CD1c-positive myeloid dendritic cell (primary cell): ENCODE data around the gene CORO7.
"Not testable (repeated sequence)": the region's sequence is repeated elsewhere in the genome, so short reads cannot be mapped to it uniquely, and the experiment has no call there.

Source experiments
- DNase-seq: peaks from one replicate; pipeline ENCODE4 v3.0.0-alpha.2; 2016; ENCODE audit errors: extremely low spot score

CORO7 gene

DNA sequence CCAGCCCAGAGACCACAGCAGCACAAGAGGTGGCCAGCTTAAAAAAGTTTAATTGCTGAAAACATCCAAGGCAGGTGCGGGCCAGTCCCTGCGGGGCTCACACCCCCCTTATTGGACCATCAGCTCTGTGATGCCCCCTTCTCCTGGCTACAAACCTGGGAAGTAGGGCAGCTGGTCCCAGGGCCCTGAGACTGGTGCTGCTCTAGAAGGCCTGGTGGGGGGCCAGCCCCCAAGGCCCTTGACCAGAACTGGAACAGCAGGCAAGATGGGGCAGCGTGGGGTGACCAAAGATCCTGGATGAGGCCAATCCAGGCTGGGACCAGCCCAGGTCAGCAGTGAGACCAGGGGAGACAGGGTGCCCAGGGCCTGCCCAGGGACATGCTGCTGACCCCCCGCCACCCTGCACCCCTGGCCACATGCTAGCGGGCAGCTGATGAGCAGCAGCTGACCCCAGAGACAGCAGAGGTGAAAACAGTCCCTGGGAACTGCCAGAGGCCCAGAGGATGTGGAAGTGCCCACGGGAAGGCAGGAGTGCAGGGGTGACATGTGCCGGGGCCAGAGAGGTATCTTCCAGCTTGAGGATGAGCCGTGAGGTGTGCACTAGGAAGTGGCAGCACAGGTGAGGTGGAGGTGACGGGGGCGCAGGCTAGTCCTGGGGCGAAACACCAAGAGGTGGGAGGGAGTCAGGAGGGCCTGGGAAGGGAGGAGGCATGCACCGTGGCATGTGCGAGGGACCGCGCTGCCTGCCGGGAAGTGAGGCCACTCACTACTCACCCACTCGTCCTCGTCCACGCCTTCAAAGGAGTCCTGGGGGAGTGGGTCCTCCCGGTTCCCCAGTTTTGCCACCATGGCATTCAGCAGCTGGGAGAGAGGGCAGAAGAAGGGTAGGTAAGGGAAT, 61.6 kb downstream of the CORO7 start:
- DNase-seq, result no peak

DNA sequence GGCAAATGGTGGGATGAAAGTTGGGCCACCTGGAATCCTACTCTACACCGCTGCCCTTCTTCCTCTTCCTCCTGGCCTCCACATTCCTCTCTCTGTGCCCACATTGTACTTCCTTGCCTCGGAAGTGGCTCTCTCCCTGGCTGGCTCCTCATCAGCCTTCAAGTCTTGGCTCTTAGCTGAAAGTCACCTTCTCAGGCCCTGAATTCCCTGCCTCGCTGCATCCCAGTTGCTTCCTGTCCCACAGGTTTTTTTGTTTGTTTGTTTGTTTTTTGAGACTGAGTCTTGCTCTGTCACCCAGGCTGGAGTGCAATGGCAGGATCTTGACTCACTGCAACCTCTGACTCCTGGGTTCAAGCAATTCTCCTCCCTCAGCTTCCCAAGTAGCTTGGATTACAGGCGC, 62.7 kb downstream of the CORO7 start:
- DNase-seq, result no peak

DNA sequence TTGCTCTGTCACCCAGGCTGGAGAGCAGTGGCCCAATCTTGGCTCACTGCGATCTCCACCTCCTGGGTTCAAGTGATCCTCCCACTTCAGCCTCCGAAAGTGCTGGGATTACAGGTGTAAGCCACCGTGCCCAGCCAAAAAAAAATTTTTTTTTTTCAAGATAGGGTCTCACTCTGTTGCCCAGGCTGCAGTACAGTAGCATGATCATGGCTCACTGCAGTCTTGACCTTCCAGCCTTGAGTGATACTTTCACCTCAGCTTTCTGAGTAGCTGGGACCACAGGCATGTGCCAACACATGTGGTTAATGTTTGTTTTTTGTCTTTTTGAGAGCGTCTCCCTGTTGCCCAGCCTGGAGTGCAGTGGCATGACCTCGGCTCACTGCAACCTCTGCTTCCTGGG, 63.6 kb downstream of the CORO7 start:
- DNase-seq, result no peak

DNA sequence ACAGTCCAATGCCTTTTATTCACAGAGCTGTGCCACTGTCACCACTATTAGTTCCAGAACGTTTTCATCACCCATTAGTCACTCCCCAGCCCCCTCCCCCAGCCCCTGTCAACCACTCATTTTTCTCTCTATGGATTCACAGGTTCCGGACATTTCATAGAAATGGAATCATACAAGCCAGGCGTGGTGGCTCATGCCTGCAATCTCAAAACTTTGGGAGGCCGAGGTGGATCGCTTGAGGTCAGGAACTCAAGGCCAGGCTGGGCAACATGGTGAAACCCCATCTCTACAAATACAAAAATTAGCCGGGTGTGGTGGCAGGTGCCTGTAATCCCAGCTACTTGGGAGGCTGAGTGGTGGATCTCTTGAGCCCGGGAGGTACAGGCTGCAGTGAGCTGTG, 64.5 kb downstream of the CORO7 start:
- DNase-seq, result no peak

DNA sequence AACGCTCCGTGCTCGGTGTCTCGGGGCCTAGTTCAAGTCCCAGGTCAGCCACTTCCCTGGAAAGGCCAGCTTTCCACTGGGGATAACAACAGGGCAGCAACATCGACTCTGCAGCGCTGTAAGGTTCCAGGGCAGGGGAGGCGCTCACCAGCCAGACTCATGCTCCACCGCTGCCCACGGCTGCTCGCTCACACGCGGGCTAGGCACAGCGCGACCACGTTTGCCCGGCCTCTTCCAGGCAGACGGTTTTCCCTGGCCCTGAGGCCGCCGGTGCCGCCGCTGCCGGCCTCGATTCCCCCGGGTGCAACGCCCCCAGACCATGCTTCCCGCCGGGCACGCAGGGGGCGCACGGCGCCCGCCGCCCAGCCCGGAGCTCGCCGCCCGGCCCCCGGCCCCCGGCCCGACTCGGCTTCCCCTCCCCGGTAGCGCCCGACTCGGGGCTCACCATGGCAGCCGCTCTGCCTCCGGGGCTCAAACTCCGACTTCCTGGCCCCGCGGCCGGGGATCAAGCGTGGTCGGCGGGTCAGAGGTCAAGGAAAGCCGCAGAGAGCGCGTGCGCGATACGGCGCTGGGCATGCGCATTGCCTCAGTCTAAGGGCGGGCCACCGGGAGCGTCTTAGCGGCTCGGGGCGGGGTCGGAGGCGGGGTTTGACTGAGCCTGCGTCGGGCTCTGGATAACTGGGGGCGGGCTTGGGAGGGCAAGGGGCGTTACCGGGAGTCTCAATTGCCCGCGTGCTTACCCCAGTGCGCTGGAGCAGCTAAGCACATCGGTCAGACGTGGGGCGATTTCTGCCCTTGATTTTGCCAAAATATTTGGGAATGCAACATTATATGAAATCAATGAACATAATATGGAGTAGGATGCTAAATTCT, 65.4 kb downstream of the CORO7 start, which contains the start of gene PAM16:
Gene PAM16 (minus strand): TSS at position 535 of the 873 bp plus-strand sequence. CDS start 87 bp downstream, at position 448.
- peak; percentile 98 for DNase-seq

GRCh38 chr16:4350365-4350786, 66.0 kb downstream of the CORO7 start:
- DNase-seq, result no peak

DNA sequence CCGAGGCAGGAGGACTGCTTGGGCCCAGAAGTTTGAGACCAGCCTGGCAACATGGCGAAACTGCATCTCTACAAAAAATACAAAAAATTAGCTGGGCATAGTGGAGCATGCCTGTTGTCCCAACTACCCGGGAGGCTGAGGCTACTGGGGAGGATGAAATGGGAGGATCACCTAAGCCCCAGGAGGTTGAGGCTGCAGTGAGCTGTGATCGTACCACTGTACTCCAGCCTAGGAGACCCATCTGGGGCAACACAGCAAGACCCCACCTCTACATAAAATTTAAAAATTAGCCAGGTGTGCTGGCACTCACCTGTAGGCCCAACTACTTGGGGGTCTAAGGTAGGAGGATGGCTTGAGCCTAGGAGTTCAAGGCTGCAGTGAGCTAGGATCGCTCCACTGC, 67.1 kb downstream of the CORO7 start:
- no peak for DNase-seq

DNA sequence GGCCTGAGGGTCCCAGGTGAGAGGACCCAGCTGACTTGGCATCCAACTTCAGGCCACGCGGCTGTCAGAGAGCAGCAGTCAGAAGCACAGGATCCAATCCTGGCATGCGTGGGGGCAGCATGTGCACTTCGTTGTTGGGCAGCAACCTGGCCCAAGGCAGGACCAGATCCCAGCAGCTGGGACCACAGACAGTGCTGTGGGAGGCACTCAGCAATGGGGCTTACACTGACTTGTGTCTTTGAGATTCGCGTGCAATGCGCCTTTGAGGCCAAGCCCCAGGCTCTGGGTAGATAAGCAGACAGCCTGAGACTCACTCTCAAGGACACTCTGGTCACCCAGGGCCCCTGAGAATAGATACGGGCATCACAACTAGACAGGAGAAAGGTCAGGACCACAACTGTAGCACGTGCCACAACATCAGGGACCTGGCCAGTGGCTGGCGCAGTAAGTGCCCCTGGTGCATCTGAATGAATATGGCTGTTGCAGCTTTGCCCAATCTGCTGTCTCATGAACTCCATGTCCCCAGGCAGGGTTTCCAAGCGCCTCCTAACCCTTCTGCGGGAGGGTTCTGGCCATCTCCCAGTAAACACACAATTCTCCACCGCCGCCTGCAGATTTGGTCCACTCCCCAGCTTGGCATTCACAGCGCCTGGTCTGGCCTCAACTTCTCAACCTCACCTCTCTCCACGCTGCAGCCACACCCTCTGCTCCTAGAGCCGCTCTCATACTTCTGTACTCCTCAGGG, 68.5 kb downstream of the CORO7 start:
- DNase-seq, result no peak

GRCh38 chr16:4347010-4347409, 69.4 kb downstream of the CORO7 start:
- peak; percentile 59 for DNase-seq

- DNase-seq, result peak; percentile 27
Measured at GRCh38 chr16:4345836-4346781, 70.3 kb downstream of the CORO7 start.

DNA sequence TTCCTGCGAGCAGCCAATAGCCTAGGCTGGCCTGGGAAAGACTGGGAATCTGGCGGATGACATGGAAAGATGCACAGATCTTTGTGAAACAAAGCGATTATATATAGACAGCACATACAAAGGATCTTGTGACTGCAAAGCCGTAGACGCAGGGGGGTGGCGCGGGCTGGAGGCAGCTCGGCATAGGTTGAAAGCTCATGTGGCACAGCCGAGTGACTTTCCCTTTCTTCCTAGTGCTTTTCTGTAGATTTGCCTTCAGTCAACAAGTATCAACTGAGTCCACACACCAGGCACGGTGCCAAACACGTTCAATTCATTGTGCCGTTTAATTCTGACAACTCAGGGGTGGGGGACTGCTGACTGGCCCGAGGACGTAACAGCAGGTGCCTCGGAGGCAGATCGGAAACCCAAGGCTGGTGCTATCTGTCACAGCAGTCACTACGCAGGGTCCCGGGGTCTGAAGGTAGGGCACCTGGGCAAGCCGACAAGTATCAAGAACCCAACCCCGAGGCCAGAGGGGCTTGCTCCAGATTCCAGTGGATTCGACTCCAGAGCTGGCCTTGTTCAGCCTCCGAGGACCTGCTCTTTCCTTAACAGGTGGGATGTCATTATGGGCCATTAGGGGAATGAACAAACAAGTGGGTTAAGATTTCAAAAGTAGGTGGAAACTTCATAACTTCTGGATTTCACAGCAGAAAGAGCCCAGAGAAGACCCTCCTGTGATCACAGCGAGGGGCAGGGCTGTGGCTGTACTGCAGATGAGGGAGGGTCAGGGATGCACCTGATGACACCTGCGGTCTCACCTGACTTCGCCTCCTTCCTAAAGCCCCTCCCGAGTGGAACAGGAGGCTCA, 71.2 kb downstream of the CORO7 start:
- no peak for DNase-seq

GRCh38 chr16:4344300-4344982, 72.0 kb downstream of the CORO7 start:
- not testable (repeated sequence) for DNase-seq

- DNase-seq, result no peak
Measured at GRCh38 chr16:4342866-4343744, 73.3 kb downstream of the CORO7 start.

- DNase-seq, result no peak
Measured at GRCh38 chr16:4341250-4341649, 75.1 kb downstream of the CORO7 start.

GRCh38 chr16:4340443-4340842, 76.0 kb downstream of the CORO7 start:
- DNase-seq, result no peak

DNA sequence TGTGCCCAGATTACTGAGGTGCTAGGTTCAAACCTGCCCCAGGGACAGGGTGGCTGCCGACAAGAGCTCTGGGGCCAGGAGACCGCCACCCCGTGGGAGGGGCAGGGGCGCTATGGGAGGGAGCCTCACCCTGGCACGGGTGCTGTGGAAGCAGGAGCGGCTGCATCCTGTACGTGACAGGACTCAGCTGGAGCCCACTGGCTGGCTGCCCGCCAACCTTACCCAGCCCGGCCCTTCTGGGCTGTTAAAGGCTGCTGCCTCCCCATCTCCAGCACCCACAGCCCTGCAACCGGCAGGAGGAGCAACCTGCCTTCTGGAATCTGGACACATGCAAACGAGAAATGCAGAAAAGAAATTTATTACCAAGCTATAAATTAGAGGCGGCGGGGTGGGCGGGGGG, 76.5 kb downstream of the CORO7 start:
- DNase-seq, result no peak

DNA sequence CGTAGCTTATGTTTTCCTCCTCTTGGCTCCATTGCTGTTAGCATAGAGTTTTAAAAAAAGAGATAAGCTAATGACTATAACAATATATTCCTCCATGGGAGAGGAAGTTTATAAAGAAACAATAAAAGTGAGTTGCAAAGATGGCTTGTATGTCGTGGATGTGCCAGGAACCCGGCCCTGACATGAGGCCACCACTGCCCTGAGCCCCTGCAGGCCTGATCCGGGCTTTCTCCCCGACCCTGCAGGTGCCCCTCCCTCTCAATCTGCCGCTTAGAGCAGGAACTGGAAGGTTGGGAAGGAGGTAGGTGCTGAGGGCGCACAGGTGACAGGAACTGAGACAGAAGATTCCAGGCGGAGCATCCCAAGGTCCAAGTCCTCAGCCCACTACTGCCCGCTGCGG, 76.9 kb downstream of the CORO7 start:
- DNase-seq, result no peak

GRCh38 chr16:4338712-4339299, 77.6 kb downstream of the CORO7 start:
- DNase-seq, result no peak
